GM04504 (cell line): ENCODE measurements around the gene FOLR2.
"Not testable (repeated sequence)": the region's sequence is repeated elsewhere in the genome, so short reads cannot be mapped to it uniquely, and the experiment has no call there.

Source experiments
- DNase-seq: peaks from one replicate; pipeline ENCODE4 v3.0.0-alpha.2; 2012; ENCODE audit warnings: low read depth

The FOLR2 gene

DNA sequence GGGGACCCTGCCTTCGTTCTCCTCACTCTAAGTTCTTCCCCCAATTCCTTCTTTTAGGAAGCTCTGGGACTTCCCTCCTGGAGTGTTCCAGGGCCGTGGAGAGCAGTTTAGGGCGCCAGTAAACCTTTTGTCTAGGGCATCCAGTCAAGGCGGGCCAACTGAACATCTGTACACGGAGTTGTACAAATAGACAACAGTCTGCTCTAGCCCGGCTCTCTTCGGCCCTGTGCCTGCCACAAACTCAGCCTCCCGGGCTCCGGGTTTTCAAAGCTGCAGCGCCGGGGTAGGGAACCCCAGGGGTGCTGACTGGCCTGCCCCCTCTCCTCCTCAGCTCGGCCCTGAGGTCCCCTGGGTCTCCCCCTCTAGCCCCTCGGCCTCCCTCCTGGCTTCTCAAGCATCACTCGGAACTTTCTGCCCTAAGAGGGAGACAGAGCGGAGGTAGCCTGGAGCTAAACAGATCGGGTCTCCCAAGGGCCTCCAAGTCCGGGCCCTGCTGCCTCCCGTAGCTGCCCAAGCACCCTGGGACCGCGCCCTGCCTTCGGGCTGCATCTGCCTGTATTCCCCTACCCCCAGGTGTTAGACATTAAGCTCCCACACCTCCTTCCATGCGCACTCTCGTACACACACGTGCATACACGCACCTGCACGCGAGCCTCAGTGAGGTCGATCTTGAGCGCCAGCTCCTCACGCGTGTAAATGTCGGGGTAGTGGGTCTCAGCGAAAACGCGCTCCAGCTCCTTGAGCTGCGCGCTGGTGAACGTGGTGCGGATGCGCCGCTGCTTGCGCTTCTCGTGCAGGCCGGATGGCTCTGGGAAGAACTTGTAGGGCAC lies 24.1 kb downstream of the FOLR2 start:
- no peak for DNase-seq

DNA sequence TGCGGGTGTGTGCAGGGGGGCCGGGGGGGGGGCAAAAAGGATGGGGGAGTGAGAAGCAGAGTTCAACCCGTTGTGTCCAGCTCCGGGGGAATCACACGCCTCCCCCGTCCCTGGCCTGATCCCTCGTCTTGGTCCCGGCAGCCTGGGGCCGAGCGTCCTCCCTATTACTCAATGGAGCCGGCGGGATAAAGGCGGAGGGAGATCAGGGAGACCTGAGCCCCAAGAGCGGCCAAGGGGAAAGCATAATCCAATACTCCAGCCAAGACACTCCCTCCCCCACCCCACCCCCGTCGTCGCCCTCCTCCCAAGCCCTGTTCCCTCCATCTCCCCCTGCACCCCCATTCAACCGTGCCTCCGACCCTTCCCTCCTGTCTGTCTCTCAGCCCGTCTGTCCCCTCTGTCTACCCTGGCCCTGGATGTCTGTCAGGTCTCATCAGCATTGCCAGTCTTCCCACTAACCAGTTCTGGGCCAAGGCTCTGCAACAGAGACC lies 24.7 kb downstream of the FOLR2 start:
- DNase-seq = no peak

DNA sequence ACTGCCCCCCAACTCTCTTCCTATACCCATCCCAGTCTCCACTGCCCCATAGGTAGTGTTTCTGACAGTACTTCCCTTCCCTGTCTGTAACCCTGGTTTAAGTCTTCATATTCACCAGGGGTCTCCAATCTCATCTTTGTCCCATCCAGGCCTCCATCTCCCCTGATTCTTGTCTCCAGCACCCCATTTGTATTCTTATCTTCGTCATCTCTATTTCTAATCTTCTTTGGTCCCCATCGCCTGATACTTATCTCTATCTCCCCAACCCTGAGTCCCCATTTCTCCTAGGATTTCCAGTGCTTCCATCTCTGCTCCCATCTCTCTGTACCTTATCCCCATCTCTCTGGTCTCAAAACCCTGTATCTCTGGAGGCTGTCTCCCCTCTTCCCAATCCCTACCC lies 25.5 kb downstream of the FOLR2 start:
- no peak for DNase-seq

DNA sequence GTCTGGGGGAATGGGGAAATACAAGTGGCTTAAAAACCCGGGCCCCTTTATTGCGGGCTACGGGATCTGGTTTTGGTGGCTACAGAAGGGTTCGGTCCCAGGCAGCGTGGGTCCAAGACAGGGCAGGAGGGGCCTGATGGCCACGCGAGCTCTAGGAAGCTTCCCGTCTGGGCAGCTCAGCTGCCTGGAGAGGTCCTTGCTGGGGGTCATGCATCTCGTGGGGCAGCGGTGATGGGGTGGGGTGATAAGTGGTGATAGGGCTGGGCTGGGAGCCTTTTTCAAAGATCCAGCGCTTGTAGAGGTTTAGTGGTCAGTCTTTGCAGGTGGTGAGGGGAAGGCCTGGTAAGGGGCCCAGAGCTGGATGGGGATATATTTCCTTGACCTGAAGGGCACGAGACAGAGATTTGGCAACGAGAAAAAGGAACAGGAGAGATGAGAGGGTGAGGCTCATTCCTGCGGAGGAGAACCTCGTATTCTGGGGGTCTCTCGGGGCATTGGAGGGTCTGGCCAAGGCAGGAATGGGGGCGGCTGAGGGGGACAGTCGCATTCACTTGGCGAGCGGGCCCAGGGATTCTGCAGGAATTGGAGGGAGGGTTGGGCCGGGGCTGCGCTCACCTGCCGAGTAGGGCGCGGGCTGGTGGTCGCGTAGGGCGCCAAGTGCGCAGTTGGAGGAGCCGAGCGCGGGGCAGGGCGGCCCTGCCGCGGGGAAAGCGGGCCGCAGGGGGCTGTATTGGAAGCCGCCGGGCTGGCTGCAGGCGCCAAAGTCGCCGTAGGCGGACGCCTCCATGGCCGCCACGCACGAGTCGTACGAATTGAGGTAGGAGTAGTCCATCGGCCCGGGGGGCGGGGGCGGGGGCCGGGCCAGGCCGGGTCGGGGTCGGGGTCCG lies 26.8 kb downstream of the FOLR2 start:
- DNase-seq = no peak

DNA sequence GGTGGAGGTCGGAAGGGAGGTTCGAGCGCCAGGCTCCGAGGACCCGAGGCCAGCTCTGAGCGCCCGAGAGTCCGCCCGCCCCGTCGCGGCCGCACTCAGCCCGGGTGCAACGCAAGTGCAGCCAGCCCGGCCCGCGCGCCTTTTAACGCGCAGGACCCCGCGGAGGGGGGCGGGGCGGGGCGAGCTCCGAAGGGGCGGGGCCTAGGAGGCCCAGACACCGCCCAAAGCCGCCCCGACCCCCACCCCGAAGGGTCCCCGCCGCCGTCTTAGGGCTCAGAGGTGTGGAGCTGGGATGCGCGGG lies 27.4 kb downstream of the FOLR2 start, which contains the start of gene PHOX2A:
Gene PHOX2A (minus strand): TSS at position 117 of the 301 bp plus-strand sequence. CDS start 172 bp downstream, outside the sequence.
- DNase-seq = no peak

DNA sequence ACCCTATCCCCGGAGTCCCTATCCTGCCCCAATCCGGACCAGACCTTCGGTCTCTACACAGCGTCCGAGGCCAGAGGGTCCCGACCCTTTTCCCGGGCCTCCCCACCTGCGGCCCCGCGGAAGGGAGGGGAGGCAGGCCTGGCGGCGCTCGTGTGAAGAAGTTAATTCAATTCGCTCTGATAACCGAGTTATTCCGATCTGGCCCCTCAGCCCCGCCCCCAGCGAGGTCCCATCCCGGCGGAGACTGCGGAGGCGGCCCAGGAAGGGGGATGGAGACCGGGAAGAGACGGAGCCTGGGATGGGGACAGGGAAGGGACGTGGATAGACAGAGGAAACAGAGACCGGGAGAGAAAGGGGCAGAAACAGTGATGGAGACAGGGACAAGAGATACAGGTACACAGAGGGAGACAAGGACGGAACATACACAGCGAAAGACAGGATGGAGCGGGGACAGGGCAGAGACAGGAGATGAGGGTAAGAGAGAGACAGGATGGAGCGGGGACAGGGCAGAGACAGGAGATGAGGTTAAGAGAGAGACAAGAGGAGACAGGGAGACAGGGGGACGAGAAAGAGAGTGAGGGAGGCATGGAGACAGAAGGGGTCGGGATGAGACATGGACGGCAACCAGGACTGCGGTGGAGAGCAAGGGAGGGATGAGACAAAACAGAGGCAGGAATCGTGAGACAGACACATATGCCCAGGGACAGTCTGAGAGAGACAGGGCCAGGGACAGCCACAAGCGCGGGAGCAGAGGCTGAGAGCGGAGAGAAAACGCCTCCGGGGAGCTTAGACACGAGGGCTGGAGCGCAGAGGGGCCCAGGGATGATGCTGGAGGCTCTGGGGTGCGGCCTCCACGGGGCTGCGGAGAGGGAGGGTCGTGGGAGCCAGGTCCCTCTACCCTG lies 28.0 kb downstream of the FOLR2 start:
- no peak for DNase-seq

DNA sequence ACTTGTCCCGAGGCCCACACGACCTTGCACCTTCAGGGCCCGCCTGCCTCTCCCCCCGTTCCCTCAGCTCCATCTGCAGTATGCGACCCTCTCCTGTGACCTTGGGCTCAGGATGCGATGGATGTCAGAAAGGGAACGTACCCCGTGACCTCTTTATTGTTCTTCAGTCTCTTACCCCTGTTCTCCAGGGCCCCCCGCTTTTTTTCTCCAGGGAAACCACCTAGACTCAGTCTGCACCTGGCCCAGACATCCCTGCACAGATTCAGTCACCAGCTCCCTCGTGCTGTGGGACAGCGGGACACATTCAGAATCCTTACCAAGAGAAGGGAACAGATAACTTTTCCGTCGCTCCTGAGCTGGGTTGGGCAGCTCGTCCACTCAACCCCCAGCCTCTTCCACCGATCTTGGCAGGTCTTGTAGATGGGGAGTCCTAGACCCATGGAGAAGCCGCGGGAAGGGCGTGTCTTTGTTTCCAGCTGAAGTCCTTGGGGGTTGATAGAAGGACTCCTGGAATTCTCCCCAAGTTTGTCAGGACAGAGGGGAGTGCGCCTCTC lies 28.7 kb downstream of the FOLR2 start:
- no peak for DNase-seq

DNA sequence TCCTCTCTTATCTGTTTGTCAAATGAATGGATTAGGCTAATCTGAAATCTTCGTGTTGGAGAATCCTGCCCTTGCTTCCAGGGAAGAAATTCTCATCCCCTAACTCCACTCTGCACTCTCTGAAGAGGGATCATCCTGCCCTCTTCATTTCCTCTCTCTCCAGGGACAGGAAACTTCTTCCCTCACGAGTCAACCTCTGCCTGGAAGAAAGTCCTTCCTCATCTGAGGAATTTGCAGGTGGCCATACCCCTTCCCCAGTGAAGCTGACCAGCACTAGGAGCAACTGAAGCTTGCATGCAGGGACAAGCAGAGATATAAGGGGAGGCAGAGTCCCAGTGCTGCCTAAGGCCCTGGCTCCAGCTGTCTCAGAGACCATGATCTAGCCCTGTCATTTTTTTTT lies 31.0 kb downstream of the FOLR2 start:
- DNase-seq = no peak

DNA sequence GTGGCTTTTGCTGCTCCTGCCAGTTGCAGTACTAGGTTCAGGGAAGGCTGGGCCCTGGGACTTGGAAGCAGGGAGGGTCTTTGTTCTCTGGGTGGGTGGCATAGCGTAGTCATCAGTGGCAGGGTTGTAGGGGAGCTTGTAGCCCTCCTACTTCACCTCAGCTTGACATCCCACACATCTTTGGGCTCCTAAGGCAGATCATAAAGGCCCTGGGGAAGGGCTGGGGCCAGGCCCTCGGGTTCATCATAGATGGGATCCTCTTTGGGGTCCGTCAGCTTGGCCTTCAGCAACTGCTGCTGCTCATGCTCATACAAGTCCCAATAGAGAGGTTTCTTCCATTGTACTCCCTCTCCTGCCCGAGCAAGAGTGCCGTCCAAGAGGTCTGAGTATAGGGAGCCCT lies 33.4 kb downstream of the FOLR2 start:
- no peak for DNase-seq

DNA sequence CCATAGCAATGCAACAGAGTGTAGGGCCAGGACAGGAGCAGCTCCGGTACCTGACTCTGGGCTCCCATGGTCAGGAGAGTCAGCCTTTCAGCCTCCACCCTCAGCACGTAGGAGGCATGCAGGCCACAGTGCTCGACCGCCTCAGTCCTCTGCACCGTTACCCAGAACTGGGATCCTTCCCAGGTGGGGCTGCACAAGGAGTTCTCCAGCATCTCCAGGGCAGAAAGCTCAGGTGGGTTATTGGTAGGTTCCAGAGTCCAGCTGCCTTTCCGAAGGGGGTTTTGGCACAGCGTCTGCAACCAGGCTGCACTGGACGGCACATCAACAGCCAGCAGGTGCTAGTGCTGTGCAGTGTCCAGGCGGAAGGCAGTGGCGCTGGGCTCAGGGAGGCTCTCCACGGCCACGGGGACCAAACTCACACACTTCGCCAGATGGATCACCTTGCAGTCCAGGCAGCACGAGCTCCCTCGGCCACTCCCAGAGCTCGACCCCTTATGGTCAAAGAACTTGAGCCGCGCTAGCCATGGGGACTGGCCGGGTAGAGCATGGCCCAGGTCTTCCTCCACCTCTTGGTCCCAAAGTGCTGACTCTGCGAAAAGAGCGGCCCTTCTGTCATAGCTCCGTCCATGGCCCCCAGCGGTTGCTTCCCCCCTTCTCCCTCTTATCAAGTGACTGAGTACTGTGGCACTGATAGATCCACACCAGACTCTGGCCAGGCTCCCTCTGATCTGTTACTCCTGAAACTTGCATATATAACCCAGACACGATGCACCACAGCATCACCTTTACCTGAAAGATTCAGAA lies 34.3 kb downstream of the FOLR2 start:
- no peak for DNase-seq

DNA sequence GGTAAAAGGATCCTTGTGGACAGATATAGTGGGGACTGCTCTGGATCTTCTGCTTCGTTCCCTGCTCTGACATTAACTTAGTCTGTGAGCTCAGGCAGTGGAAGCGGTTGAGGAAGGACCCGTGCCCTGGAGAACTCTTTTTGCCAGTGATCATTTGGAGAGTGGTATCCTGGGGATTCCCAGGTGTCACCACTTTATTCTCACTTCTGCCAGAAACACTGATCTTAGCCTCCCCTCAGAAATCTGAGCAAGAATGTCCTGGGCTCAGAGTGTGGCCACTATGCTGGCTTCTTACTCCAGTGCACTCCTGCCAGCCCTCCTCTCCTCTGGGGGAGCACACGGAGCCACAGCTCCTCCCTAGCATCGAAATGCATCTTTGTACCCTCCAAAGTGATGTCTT lies 35.0 kb downstream of the FOLR2 start:
- DNase-seq = no peak

DNA sequence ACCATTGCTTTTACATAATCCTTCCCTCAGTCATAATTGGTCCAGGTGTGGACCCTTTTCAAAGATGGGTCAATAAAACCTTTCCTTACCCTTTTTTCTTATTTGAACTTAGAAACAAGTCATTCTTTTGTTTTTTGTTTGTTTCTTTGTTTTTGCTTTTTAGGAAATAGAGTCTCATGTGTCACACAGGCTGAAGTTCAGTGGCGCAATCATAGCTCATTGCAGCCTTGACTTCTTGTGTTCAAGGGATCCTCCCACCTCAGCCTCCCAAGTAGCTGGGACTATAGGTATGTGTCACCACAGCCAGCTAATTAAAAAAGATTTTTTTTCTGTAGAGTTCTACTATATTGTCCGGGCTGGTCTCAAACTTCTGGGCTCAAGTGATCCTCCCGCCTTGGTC lies 36.8 kb downstream of the FOLR2 start:
- DNase-seq = no peak

DNA sequence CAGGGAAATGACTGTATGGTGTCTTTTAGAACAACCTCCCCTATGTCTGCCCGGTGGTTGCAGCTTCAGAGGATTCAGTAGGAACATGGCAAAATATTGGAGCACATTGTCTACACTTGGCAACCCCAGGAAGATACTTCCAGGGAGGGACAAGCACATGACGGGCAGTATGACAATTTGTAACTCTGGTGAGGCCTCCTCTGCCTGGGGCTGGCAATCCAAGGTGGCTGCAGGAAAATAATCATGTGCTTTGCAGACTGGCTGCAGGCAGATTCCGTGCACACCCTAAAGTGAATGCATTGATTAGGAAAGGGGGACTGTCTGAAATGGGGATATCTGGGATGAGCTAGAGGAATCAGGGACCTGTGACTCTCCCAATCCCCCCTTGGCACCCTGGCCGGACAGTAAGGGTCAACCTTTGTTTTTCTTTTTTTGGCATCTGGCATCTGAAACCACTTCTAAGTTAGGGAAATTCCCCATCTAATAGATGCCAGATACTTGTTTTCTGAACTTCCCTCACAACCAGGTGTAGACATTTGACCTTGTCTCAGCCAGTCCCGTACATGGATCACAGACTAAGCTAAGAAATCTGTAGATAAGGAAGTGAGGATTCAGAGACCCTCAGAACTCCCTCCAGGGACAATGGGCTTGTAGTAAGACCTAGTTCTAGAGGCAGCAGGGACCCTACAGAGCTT lies 37.9 kb downstream of the FOLR2 start:
- no peak for DNase-seq

DNA sequence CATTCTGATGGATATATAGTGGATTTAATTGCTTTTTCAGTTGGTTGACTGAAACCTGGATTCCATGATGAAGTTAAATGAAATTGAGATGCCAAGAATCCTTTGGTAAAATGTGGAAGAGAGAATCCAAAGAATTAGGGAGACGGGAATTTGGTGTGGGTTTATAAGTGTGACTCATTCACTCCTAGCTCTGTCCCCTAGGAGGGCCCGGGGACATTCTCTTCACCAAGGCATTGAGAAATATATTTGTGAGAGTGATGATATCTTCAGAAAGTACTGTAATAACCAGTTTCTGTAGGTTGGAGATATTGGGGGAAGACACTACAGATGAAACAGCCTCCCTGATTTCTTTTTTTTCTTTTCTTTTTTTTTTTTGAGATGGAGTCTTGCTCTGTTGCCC lies 41.0 kb downstream of the FOLR2 start:
- DNase-seq = no peak

DNA sequence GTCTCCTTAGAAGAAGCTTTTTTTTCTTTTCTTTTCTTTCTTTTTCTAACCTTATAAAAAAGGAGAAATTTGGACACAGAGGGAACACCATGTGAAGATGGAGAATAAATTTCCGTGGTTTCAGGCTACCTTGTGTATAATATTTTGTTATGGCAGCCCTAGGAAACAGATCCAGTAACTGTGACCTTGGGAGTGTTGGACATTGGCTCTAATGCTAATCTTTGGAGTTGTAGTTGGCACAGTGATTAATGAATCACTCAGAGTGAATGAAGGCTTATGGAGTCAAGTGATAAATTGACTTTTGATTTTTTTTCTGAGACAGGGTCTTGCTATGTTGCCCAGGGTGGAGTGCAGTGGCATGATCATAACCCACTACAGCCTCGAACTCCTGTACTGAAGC lies 42.9 kb downstream of the FOLR2 start:
- no peak for DNase-seq

DNA sequence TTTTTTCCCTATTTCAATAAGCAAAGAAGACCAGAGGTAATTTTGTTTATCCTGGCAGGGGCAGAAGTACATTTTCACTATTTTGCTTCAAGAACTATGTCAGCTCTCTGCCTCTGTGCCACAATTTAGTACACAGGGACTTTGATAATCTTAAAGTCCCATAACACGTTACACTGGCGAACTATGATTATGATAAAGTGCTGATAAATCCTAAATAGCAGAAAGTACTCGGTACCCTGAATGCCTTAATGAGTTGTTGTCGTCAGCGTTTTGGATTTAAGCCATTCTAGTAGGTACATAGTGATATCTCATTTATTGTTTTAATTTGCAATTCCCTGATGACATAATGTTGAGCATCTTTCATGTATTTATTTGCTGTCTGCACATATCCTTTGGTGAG lies 44.0 kb downstream of the FOLR2 start:
- DNase-seq = no peak

DNA sequence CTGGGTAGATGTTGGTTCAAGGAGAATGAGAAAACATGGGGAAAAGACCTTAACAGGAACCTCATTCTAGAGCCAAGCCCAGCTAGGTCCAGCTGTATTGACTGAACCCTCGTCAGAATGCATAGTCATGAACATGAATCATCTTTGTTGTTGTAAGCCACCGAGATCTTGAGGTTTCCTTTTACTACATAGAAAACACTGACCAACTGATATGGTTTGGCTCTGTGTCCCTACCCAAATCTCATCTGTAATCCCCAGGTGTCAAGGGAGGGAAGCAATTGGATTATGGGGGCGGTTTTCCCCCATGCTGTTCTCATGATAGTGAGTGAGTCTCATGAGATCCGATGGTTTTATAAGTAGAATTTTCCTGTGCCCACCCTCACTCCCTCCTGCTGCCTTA lies 46.8 kb downstream of the FOLR2 start:
- no peak for DNase-seq

DNA sequence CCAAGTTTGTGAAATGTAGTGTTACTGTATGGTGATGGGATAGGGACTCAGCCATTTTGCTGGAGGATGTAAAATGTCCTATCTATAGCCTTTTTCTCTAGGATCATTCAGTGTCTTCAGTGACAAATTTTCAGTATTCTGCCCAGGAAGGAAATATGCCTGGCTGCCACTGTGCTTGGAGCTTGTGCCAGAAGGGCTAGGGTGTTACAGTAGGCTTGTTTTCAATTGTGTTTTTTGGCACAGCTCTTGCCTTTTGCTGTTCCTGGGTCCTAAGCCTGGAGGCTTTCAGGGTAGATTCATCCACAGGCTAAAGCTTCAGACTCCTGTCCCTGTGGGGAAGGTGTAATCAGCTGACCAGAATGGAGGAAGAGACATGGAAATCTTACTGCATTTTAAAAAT lies 49.4 kb downstream of the FOLR2 start:
- no peak for DNase-seq

DNA sequence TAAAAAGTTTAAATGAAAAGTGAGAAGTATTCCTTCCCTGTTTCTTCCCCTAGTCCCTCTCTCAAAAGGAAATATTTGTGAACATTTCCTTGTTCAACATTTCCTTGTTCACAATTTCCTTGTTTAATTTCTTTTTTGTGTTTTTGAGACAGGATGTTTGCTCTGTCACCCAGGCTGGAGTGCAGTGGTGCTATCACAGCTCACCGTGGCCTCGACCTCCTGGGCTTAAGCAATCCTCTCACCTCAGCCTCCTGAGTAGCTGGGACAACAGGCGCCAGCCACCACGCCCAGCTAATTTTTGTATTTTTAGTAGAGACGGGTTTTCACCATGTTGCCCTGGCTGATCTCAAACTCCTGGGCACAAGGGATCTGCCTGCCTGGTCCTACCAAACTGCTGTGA lies 50.4 kb downstream of the FOLR2 start:
- DNase-seq = not testable (repeated sequence)

DNA sequence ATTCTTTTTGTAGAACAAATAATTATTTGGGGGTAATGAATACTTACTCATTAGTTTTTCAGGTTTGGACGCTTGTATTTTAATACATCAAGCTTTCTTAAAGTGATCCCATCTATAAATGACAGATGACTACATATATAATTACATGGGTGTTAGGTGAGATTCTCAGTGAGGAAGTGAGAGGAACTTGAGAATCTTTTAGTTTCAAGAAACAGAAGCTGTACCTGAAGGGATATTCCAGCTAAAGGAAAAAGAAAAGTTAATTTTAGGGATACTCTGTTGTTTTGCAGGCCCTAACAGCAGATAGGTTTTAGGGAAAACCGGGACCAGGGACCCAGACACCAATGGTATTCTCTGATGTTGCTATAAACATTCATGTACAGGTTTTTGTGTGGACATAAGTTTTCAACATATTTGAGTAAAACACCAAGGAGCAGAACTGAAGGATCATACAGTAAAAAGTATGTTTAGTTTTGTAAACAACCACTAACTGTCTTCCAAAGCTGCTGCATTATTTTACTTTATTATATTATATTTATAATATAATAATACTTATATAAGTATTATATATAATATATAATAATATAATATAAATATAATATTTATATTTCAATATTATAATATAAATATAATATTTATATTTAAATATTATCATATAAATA lies 51.5 kb downstream of the FOLR2 start:
- DNase-seq = no peak
